Tracheal epithelial cell (primary cell): ENCODE measurements around the gene IRAK4. TPM values are rescaled to one million over a fixed set of nuclear protein-coding genes. Genes with fewer than 3 reads are reported as not detected.

Experiments used
- total RNA-seq: library from RNA; depleted of rRNA; stranded (reverse); fragments of >200 nt; gene quantifications from 2 replicates; pipeline ENCODE4 v1.2.1, GENCODE V29; 2014

Gene IRAK4
- total RNA-seq, result 8.0 and 13.0 TPM in 2 replicates

DNA sequence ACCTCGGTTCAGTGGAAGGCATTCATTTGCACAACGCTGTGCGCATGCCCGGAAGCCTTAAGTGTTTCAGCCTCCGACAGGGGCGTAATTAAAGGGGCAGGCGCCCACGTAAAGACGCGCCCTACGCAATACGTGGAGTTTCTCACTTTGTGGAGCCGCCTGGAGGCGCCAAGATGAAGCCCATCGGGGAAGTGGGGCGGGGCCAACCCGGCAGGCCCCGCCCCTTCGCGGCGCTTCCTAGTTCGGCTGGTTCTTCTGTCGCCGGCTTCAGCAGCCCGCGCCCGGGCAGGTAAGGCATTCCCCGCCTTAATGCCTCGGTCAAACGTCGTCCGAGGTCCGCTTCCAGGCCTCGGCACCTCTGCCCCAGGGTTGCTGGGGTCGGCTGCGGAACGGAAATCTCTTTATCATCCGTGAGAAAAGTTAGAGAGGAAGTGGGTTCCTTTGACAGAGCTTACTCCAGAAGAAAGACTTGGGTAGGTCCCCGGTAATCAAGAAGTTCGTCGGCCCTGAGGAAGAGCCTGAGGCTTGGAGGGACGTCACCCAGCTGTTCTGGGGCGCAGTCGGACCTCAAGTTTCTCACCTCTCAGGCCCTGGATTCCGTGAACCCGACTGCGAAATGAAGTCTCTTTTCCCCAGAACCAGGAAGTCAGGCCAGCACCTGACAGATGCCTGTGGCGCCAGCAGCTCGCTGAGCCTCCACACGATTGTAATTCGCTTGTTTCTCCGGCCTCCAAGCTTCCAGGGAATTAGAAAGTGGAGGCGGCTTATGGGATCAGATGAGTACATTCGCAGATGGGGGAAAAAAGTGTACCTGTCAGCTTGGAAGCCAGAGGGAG, at the start of gene IRAK4, which contains the start of gene PUS7L:
TSS of gene IRAK4 (plus strand) at position 224 of the 836 bp plus-strand sequence. CDS start 9,161 bp downstream, outside the sequence.
TSS of gene PUS7L (minus strand) at position 63 of the 836 bp plus-strand sequence. CDS start 3,545 bp downstream, outside the sequence.

DNA sequence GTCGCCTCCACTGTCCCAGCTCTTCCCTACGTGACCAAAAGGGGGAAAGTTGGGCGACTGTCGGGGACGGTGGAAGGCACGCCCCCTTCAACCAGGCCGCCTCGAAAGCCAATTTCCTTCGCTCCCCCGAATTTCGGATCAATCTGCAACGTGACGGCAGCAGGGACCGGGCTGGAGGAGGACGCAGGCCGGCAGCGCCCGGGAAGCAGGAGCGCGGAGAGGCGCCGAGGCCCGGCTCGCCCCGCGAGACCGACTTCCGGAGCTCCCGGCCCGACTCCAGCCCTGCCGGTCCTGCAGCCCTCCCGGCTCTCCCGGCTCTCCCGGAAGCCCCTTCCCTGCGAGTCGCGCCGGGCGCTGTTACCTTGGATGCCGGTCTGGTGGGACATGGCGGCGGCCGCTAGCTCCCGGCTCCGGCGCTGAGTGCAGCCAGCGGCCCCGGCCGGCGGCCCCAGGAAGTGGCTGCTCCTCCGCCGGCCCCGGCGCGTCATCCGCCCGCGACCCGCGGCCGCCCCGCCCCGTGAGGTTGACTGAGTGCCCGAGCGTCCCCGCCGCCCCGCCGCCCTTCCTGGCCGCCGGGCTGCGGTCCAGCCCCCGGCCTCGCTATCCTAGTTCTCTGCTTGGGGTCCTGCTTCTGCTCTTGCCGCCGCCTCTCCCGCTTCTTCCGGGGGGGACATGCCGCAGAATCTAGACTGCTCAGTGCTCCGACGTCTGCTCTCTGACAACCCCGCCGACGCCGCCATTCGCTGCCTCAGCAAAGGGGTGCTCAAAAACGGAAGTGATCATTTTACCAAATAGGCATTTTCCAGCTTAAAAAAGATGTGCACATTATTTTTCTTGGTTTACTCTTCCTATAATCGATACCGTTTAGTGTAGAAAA, 47.3 kb downstream of the IRAK4 start, which contains the start of gene TWF1:
TSS of gene TWF1 (minus strand) at position 458 of the 877 bp plus-strand sequence. CDS start at position 386, 72 bp downstream.

DNA sequence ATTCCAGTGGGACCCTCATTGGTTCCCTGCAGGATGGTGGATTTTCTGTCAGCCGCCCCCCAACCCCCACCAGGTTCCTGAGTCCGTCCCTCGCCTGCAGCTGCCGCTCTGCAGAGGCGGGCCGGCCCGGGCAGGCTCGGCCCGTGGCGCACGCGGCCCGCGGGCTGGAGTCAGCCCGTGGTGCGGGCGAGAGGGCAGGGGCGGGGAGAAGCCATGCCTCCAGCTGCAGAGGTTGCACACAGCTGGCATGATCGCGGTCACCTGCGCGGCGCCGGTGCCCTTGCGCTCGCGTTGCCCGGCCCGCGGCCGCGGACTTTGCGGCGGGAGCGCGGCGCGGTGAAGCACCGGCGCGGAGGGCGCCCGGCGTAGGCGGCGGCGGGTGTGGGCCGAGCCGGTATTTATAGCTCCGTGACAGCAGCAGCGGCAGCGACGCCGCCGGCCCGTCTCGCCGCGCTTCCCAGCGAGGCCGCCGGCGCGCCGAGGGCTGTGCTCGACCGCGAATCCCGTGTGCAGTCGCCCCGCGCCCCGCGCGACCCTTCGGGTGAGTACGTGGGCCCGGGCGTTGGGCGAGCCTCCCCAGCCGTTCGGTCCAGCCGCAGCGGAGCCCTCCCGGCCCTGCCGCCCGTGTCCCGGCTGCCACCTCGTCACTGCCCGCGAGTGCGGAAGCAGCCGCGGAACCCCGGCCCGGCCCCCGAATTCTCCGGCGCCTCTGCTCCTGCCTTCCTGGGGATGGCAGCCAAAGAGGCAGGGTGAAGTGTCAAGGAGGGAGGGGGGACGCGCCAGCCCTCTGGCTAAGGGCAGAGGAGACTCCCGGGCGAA, 77.1 kb downstream of the IRAK4 start, which contains the start of gene TMEM117:
TSS of gene TMEM117 (plus strand) at position 426 of the 819 bp plus-strand sequence.

Other genes starting within 250 kb of the IRAK4 start
- not detected in 2 replicates for gene ADAMTS20, start 206.7 kb upstream of the IRAK4 start, total RNA-seq
- 15.8 and 16.1 TPM in 2 replicates for gene PUS7L, start 161 bp upstream of the IRAK4 start, total RNA-seq
- gene TWF1, start 47.4 kb downstream of the IRAK4 start, total RNA-seq, result 145 and 169 TPM in 2 replicates
- gene TMEM117, start 77.1 kb downstream of the IRAK4 start, total RNA-seq, result 7.2 and 9.0 TPM in 2 replicates